Transverse colon (tissue), 4 donors: Measurements from ENCODE around the gene ANAPC5. TPM values are rescaled to one million over a fixed set of nuclear protein-coding genes. Genes with fewer than 3 reads are reported as not detected.

Experiments used
- DNase-seq: peaks from one replicate; pipeline ENCODE4 v3.0.0-alpha.2; 2019
- H3K27ac ChIP-seq, 4 donors: fragments of 200-600 bp; sonication (generic); 2 replicates each; pipeline ENCODE4 v1.5.1; 2016 to 2018; ENCODE audit warnings: inconsistent platforms in 4 of 4
- H3K27me3 ChIP-seq: fragments of 200-600 bp; sonication (generic); 2 replicates; pipeline ENCODE4 v1.5.1; 2017; ENCODE audit warnings: inconsistent platforms
- H3K36me3 ChIP-seq, 4 donors: fragments of 200-600 bp; sonication (generic); 2 replicates each; pipeline ENCODE4 v1.5.1; 2017 to 2019; ENCODE audit warnings: inconsistent platforms in 4 of 4
- H3K4me1 ChIP-seq, 4 donors: fragments of 200-600 bp; sonication (generic); 2 replicates each; pipeline ENCODE4 v1.5.1; 2017 to 2020; ENCODE audit warnings: inconsistent platforms in 4 of 4
- H3K4me3 ChIP-seq, 4 donors: fragments of 200-600 bp; sonication (generic); 1 replicate in 1 of 4; 2 replicates in 3 of 4; pipeline versions ENCODE4 v1.5.1 to v1.6.1; 2017 to 2019; ENCODE audit warnings: inconsistent platforms in 4 of 4
- H3K9me3 ChIP-seq, 2 donors: fragments of 200-600 bp; sonication (generic); 2 replicates each; pipeline ENCODE4 v1.5.1; 2017 to 2019; ENCODE audit warnings: inconsistent platforms in 2 of 2
- CTCF ChIP-seq, 5 experiments: fragments of 200-600 bp in 3 of 5; fragments of 450-650 bp in 2 of 5; sonication (generic) in 3 of 5; IDR thresholded peaks; 1 replicate in 2 of 5; 2 replicates in 3 of 5; pipeline ENCODE4 v1.5.1; 2016 to 2017; ENCODE audit warnings: antibody characterized with exemption in 5 of 5, inconsistent platforms in 3 of 5, mild to moderate bottlenecking in 2 of 5, moderate library complexity in 1 of 5
- EP300 ChIP-seq: sonication (generic); formaldehyde crosslinking; IDR thresholded peaks from one replicate; pipeline ENCODE4 v1.6.1; 2017; ENCODE audit warnings: antibody characterized with exemption, low read depth
- POLR2A ChIP-seq: fragments of 450-650 bp; IDR thresholded peaks from one replicate; pipeline ENCODE4 v1.6.1; 2016; ENCODE audit warnings: antibody characterized with exemption, mild to moderate bottlenecking, moderate library complexity
- POLR2AphosphoS5 ChIP-seq, 3 donors: sonication (generic); formaldehyde crosslinking; IDR thresholded peaks; one replicate each; pipeline ENCODE4 v1.6.1; 2016; ENCODE audit warnings: antibody characterized with exemption in 3 of 3
- WGBS, 2 donors: methylation state at CpG; one replicate each; pipeline ENCODE4 v1.1.5; 2018; ENCODE audit warnings: low coverage in 1 of 2; 5-methylcytosine and 5-hydroxymethylcytosine counted together
- in situ Hi-C, 4 donors: fragments of 200-750 bp; cut with MboI; loops; one replicate each; pipeline versions ENCODE4 v1.15.0 to v1.15.1; 2017; ENCODE audit warnings: low sequenced_read_pairs in 3 of 4, low pct_ligation_motif_present in 1 of 4, low pct_unique_long_range_greater_than_20kb in 1 of 4
- intact Hi-C: fragments of 100-400 bp; cut with DNase I; formaldehyde crosslinking; loops from one replicate; pipeline ENCODE4 v1.15.1; 2023; ENCODE audit warnings: low total_unique reads
- total RNA-seq, 4 donors: library from RNA; depleted of rRNA; stranded (reverse); fragments of >200 nt; gene quantifications; one replicate each; pipeline ENCODE4 v1.1.0, GENCODE V29; 2016

The ANAPC5 gene
- total RNA-seq, 4 donors from 2014 or later, result 101 to 184 (median 129) TPM

- WGBS, 2 donors, result 29 to 54% methylated on average over 4 of the region's 4 CpGs
- Histone ChIP-seq H3K36me3 (peaks cover 0 to 56% (median 21%) of the 10 kb centered on the region in 4 donors), H3K9me3 (no peaks in the 10 kb centered on the region), H3K27me3 (no peaks in the 10 kb centered on the region), H3K4me1 (peaks cover 0 to 6% (median 0%) of the 10 kb centered on the region in 4 donors), H3K27ac (no peak overlapping the region), H3K4me3 (no peak overlapping the region)
- no peak for TF ChIP-seq EP300
- TF ChIP-seq CTCF (IDR thresholded peaks at IDR 0.05), result no peak
- no peak for TF ChIP-seq POLR2A
- no peak for TF ChIP-seq POLR2AphosphoS5 (IDR thresholded peaks at IDR 0.05)
- DNase-seq, result no peak
- in situ Hi-C loops (loop anchor here in 1 of 4 donors (25.0 kb wide), 1 partner anchor 92 kb away; no protein-coding TSS in a partner anchor), intact Hi-C loops (no loop called here)
These were observed 6.9 kb downstream of the ANAPC5 start for GRCh38 chr12:121345151-121345815.

- TF ChIP-seq POLR2A, result no peak
- no peak for TF ChIP-seq EP300
- no peak for TF ChIP-seq POLR2AphosphoS5 (IDR thresholded peaks at IDR 0.05)
- no peak for TF ChIP-seq CTCF (IDR thresholded peaks at IDR 0.05)
- intact Hi-C loops (no loop called here), in situ Hi-C loops (loop anchor here in 1 of 4 donors (25.0 kb wide), 1 partner anchor 93 kb away; no protein-coding TSS in a partner anchor)
- no peaks in the 10 kb centered on the region for H3K4me1 ChIP-seq
- WGBS, 2 donors, result 83 to 92% methylated on average over 3 of the region's 3 CpGs
- DNase-seq, result no peak
- no peaks in the 10 kb centered on the region for H3K27me3 ChIP-seq
- H3K27ac ChIP-seq, result no peak overlapping the region
- peaks cover 0 to 56% (median 21%) of the 10 kb centered on the region in 4 donors for H3K36me3 ChIP-seq
- no peak overlapping the region for H3K4me3 ChIP-seq
- H3K9me3 ChIP-seq, result no peaks in the 10 kb centered on the region
These were observed 7.7 kb downstream of the ANAPC5 start for GRCh38 chr12:121344506-121344905.

GRCh38 chr12:121337416-121337815, 14.8 kb downstream of the ANAPC5 start:
- Histone ChIP-seq H3K36me3 (peaks cover 0 to 52% (median 18%) of the 10 kb centered on the region in 4 donors), H3K27me3 (no peaks in the 10 kb centered on the region), H3K9me3 (no peaks in the 10 kb centered on the region), H3K4me1 (peaks cover 0 to 3% (median 1%) of the 10 kb centered on the region in 4 donors), H3K4me3 (no peak overlapping the region), H3K27ac (no peak overlapping the region)
- no peak for TF ChIP-seq POLR2AphosphoS5 (IDR thresholded peaks at IDR 0.05)
- TF ChIP-seq CTCF (IDR thresholded peaks at IDR 0.05), result no peak
- no peak for TF ChIP-seq POLR2A
- TF ChIP-seq EP300, result no peak
- DNase-seq, result no peak
- 82 to 98% methylated on average over 2 to 4 of the region's 4 CpGs for WGBS, 2 donors
- in situ Hi-C loops, result loop anchor here (10.0 to 25.0 kb wide), 3 partner anchors 97 to 107 kb away; no protein-coding TSS in a partner anchor
- intact Hi-C loops, result no loop called here

GRCh38 chr12:121334513-121335343, 17.5 kb downstream of the ANAPC5 start:
- no peak for DNase-seq
- WGBS, 2 donors, result 52 to 62% methylated on average over 8 of the region's 8 CpGs
- in situ Hi-C loops, result loop anchor here (10.0 to 25.0 kb wide), 3 partner anchors 100 to 110 kb away; no protein-coding TSS in a partner anchor

More at GRCh38 chr12:121334513-121335343, 17.5 kb downstream of the ANAPC5 start:
- TF ChIP-seq POLR2AphosphoS5 (IDR thresholded peaks at IDR 0.05) (no peak), CTCF (IDR thresholded peaks at IDR 0.05) (peak; percentile 81 to 91 (median 87))
- intact Hi-C loops, result loop anchor here (1.0 kb wide), 1 partner anchor 109 kb away; no protein-coding TSS in a partner anchor
- no peak overlapping the region for H3K4me3 ChIP-seq
- H3K27ac ChIP-seq, result no peak overlapping the region
- H3K4me1 ChIP-seq, result peaks cover 0 to 3% (median 1%) of the 10 kb centered on the region in 4 donors
- no peaks in the 10 kb centered on the region for H3K9me3 ChIP-seq
- no peaks in the 10 kb centered on the region for H3K27me3 ChIP-seq
- peaks cover 0 to 55% (median 27%) of the 10 kb centered on the region in 4 donors for H3K36me3 ChIP-seq
